Activated gamma-delta T cell treated with Interleukin-2 at 50 U/mL for 16 hours (primary cell): Measurements from ENCODE around the gene HPGD.

ENCODE experiments used
- DNase-seq: peaks from one replicate; pipeline ENCODE4 v3.0.0-alpha.2; 2020

The HPGD gene

GRCh38 chr4:174522183-174523024 lies at the start of gene HPGD:
Gene HPGD (minus strand): TSS chr4:174522488. CDS start chr4:174522451, 37 bp downstream.
- peak; percentile 79 for DNase-seq

- DNase-seq, result no peak
These were observed 42.2 kb upstream of the HPGD start for GRCh38 chr4:174564529-174564928.

- DNase-seq, result no peak
These were observed 41.1 kb upstream of the HPGD start for GRCh38 chr4:174563399-174563798.

- no peak for DNase-seq
These were observed 39.3 kb upstream of the HPGD start for GRCh38 chr4:174561560-174561959.

- DNase-seq, result no peak
These were observed 37.6 kb upstream of the HPGD start for GRCh38 chr4:174559894-174560293.

GRCh38 chr4:174555789-174556630 lies 33.7 kb upstream of the HPGD start:
- DNase-seq, result no peak

- DNase-seq, result no peak
These were observed 32.0 kb upstream of the HPGD start for GRCh38 chr4:174554231-174554728.

- no peak for DNase-seq
These were observed 31.5 kb upstream of the HPGD start for GRCh38 chr4:174553828-174554227.

- no peak for DNase-seq
These were observed 30.7 kb upstream of the HPGD start for GRCh38 chr4:174553031-174553430.

GRCh38 chr4:174550541-174550940 lies 28.3 kb upstream of the HPGD start:
- no peak for DNase-seq

GRCh38 chr4:174549721-174550120 lies 27.4 kb upstream of the HPGD start:
- DNase-seq, result no peak

- DNase-seq, result no peak
These were observed 23.0 kb upstream of the HPGD start for GRCh38 chr4:174545268-174545667.

- DNase-seq, result no peak
These were observed 22.2 kb upstream of the HPGD start for GRCh38 chr4:174544496-174544895.

- no peak for DNase-seq
These were observed 17.9 kb upstream of the HPGD start for GRCh38 chr4:174540175-174540574.

GRCh38 chr4:174539571-174539970 lies 17.3 kb upstream of the HPGD start:
- no peak for DNase-seq

- no peak for DNase-seq
These were observed 16.6 kb upstream of the HPGD start for GRCh38 chr4:174538876-174539250.

GRCh38 chr4:174538123-174538875 lies 16.0 kb upstream of the HPGD start:
- DNase-seq, result no peak

GRCh38 chr4:174537634-174538033 lies 15.3 kb upstream of the HPGD start:
- no peak for DNase-seq

- DNase-seq, result no peak
These were observed 12.2 kb upstream of the HPGD start for GRCh38 chr4:174534461-174534860.

GRCh38 chr4:174532445-174532844 lies 10.2 kb upstream of the HPGD start:
- no peak for DNase-seq

GRCh38 chr4:174531486-174531885 lies 9.2 kb upstream of the HPGD start:
- DNase-seq, result no peak

- no peak for DNase-seq
These were observed 5.9 kb upstream of the HPGD start for GRCh38 chr4:174528226-174528625.

GRCh38 chr4:174526731-174527130 lies 4.4 kb upstream of the HPGD start:
- DNase-seq, result no peak
